Esophagus mucosa (tissue), 1 donor: Measurements from ENCODE around the gene MACC1. TPM values are rescaled to one million over a fixed set of nuclear protein-coding genes. Genes with fewer than 3 reads are reported as not detected.

Experiments
- ATAC-seq: fragments of 200-7000 bp; cut with Tn5 transposase; one replicate; pipeline ENCODE4 v1.9.1; 2020
- total RNA-seq: library from RNA; stranded (reverse); gene quantifications from one replicate; pipeline ENCODE4 v1.2.4, GENCODE V29; 2023
- donor health status: DM: yes; HTN: yes; CAD: no.

The MACC1 gene, protein sequence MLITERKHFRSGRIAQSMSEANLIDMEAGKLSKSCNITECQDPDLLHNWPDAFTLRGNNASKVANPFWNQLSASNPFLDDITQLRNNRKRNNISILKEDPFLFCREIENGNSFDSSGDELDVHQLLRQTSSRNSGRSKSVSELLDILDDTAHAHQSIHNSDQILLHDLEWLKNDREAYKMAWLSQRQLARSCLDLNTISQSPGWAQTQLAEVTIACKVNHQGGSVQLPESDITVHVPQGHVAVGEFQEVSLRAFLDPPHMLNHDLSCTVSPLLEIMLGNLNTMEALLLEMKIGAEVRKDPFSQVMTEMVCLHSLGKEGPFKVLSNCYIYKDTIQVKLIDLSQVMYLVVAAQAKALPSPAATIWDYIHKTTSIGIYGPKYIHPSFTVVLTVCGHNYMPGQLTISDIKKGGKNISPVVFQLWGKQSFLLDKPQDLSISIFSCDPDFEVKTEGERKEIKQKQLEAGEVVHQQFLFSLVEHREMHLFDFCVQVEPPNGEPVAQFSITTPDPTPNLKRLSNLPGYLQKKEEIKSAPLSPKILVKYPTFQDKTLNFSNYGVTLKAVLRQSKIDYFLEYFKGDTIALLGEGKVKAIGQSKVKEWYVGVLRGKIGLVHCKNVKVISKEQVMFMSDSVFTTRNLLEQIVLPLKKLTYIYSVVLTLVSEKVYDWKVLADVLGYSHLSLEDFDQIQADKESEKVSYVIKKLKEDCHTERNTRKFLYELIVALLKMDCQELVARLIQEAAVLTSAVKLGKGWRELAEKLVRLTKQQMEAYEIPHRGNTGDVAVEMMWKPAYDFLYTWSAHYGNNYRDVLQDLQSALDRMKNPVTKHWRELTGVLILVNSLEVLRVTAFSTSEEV
- 22.3 TPM for total RNA-seq

DNA sequence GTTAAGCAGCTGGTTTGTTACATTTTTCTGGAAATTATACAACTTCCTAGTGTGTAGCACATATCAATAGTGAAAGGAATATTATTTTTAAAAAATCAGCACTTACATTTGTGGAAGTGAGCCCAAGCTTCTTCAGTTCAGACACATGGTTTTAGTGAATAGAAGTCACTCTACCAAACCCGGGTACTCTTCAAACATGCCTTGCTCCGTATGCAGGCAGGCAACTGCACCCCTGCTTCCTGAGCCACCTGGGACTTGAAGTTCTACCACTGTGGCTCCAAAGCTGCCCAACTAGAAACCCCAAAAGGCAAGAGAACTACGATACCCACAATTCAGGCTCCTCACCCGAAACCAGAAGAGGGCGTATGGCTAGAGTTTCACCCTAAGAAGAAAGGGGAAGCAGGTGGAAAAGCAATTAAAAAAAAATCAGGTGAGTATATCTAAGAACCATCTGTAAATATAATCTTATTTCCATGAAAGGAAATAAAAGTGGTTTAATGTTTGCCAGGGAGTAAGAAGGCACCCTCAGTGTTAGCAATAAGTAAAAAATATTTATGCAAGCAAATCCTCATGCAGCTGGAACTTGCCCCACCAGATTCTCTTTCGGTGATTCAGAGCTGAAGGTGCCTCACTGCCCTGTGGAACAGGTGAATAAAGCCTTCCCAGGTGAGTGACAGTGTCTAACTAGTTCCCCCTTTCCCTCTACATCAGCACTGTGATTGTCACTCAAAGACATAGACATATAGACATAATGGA lies at the start of gene MACC1:
Gene MACC1 (minus strand): TSS at position 192 of the 756 bp plus-strand sequence. CDS start 55,522 bp downstream, outside the sequence.
- ATAC-seq = peak; percentile 94

DNA sequence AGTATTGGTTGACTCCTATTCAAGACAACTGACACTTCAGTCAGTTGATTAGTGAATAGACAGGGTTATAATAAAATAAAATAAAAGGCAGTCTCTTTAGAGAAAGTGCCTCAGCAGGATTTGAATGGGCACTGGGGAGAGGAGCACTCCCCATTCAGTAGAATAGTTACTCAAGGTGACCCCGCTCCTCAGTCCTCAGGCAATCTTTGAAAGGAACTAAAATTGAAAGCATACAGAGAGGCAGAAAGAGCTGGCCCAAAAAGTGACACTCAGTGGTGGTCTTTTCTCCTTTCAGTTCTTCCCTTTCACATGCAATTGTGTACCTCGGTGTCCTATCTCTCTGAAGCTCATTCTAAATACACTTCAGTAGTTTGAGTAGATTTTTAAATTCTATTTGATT lies 47.4 kb upstream of the MACC1 start:
- ATAC-seq = no peak

DNA sequence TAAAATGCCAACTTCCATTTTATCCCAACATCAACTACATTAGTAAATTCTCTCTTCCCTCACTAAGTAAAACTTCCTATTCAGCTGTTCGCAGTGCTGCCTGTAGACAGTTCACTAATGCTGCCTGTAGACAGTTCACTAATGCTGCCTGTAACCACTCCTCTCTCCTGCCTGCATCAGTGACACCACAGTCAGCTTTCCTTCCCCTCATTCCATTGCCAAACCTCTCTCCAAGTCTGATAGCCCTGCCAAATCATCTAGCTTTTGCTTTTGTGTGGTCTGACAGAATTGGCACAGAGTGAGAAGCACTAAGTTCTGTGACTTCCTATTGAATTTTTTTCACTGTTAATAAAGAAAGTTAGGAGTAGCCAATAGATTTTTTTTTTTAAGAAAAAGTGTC lies 43.0 kb upstream of the MACC1 start:
- no peak for ATAC-seq

DNA sequence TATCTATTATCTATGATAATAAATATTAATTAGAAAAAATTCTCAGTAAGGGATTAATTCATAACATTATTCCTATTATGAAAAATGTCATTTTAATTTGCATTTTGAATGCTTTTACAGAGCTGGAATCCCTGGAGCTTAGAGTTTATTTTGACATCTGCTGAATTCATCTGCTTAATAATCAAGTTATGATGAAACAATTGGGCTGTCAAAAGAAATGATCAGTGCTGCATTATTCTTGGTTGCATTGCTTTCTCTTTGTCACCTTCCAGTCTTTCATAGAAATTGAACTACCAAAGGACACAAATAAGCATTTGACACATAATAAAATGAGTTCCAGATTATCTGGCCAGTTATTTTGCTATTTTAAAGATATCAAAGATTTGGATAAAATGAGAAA lies 40.0 kb upstream of the MACC1 start:
- no peak for ATAC-seq

DNA sequence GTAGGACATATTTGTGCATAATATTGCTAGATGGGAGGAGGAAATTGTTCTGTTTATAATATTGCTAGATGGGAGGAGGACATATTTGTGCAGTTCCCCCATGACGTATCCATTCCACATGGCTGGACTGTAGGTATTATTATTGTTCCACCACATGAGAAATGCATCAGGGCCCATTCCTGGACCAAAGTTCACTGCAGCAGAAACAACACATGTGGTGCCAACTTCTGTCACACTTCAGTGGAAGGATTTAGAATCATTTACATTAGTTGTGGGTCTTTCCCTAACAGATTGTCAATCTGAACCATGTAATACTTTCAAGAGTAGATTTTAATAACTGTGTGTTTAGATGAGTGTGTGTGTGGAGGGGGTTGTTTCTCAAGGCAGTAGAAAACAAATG lies 32.7 kb upstream of the MACC1 start:
- peak; percentile 93 for ATAC-seq

DNA sequence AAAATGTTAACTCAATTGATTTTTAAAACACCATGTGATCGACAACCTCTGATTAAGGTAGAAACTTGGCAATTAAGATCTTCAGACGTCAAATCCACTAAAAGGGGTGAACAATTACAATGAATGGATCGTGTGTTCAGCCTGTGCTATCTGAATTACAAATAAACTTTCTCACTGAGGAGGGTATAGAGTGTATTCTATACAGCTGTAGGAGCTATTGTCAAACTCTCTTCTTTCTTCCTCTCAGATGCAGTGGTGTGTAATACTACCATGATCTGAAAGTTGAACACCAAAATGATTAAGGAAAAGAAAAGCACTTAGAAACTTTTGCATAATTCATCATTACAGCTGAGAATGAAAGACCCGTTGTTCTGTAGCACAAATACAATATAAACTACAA lies 32.2 kb upstream of the MACC1 start:
- ATAC-seq = no peak

DNA sequence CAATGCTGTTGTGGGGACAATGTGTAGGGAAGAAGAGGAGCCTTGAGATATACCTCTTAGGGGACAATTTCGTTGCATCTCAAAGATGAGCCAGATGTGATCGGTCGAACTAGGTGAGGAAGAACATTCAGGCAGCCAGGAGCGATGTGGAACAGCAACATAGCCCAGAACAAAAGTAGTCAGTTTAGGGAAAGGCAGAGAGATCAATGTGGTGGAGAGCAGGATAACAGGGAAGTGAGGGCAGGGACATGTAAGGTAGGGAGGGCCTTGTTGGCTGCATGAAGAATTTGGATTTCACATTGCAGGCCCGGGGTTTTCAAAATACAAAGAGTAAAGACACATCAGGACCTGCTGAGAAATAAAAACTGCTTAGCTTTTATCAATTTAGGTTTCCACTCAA lies 29.1 kb upstream of the MACC1 start:
- ATAC-seq = no peak

DNA sequence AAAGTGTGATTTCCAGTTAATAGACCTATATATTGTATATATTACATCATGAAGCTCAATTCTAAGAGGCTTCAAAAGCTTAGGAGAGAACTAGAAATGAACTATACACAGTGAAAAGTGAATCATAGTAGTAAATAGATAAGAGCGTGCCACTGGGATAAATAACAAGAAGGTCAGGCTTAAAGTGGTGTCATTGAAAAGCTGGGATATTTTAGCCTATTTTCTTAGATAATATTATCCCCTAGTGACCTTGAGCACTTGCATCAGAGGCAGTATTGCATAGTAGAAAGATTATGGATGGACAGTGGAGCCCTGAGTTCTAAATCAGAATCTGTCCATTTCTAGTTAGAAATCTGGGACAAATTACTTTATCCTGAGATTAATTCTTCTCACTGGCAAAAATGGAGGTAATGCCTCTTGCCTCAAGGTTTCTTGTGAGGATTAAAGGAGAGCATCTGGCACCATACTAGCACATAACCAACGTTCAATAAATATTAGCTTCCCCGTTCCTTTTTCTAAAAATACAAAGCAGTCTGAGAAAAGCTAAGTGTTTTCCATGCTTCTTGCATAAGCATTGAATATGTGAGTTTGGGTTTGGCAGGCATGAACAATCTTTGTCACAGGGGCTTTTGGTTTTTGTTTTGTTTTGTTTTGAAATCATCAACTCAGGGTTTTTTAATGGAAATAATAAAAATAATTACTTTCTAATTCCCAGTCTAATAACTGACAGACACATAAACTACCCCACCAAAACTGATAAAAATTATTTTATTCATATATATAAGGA lies 27.3 kb upstream of the MACC1 start:
- no peak for ATAC-seq

DNA sequence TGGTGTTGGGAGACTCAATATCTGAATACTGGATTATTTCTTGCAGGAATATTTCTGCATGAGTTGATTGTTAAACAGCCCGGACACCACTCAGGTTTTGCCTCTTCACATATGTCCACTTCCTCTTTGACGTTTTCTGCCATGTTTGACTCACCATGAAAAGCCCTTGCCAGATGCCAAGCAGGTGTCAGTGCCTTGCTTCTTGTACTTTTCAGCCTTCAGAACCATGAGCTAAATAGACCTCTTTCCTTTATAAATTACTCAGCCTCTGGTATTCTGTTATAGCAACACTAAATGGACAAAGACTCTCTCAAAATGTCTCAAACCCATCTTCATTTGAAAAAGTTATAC lies 24.7 kb upstream of the MACC1 start:
- ATAC-seq = peak; percentile 30

DNA sequence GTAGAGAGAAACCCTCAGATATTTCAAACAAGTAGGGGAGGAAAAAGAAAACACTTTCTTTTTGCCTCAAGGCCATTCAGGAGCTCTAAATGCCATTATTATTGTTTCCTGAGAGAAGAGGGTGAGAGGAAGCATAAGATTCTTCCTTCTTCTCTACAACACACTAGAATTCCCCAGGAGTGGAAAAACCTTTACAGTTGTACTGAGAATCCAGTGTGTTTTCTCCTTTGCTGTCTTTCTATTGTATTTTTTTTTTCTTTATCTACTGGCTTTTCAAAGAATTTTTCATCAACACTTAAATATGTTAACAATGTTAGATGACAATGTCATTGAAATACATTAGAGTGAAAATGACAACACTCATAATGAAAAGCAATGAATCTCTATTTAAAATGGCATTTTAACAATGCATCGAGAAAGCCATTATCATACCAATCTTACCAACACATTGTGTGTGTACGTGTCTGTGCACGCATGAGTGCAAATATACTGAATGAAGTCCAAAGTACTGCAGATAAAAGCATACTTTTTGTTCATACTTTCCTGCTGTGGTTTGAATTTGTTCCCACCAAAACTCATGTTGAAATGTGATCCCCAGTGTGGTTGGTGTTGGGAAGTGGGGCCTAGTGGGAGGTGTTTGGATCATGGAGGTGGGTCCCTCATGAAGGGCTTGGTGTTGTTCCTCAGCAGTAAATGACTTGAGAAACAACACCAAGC lies 24.2 kb upstream of the MACC1 start:
- ATAC-seq = peak; percentile 35

DNA sequence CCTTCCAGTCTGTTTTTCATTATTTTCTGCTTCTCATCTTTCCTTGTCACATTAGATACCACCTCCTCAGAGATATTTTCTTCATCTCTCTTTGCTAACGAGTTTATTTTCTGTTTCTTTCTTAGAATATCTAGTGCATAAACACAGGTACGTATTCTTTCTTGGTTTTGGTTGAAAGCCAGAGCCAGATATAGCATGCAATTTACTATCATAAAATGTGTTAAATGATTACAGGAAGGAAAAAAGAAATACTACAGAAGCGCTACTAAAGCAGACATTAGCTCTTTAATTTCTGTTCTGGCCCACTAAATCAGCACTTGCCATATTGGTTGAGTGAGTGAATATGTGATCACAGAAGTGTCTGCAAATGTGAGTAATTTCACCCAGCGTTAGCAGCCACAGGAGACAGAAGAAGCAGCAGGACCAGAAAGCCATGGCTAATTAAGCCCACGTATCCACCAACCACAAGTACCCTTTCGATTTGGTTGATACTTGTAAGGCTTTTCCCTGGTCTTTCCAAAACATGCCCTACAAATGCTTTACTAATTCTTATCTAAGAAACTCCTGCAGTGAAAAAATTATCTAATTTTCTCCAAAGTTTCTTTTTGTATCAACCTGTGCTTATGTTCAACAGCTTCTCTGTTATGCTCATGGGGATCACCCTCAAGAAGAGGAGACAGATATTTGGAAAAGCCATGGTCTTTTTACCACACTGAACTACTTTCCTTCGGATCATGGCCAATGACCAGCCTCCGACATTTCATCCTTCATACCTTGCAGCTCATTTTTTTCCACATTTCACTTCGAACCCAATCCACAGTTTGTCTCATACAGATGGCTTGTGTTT lies 23.1 kb upstream of the MACC1 start:
- no peak for ATAC-seq

DNA sequence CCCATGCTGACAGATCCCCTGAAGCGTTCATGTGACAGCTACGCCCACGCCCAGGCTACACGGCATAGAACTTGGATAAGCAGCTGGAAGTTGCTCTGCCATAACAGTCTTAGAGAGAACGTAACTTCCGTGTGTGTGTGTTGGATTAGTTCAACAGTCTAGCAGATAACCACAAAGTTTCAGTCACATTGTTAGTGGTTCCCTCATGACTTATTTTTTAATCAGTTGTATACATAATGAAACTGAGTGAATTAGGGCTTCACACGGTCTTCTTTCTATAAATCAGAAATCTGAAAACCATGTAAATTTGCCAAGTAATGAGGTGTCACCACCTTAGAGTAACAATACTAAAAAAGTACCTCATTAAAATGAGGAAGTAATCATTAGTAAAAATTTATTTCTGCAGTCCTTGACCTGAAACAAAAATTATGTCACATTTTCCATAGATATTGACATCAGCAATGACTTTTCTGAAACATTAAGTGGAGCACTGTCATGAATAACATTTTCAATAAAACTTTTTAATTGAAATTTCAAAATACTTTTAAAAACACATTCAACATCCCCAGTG lies 21.7 kb upstream of the MACC1 start:
- peak; percentile 87 for ATAC-seq

DNA sequence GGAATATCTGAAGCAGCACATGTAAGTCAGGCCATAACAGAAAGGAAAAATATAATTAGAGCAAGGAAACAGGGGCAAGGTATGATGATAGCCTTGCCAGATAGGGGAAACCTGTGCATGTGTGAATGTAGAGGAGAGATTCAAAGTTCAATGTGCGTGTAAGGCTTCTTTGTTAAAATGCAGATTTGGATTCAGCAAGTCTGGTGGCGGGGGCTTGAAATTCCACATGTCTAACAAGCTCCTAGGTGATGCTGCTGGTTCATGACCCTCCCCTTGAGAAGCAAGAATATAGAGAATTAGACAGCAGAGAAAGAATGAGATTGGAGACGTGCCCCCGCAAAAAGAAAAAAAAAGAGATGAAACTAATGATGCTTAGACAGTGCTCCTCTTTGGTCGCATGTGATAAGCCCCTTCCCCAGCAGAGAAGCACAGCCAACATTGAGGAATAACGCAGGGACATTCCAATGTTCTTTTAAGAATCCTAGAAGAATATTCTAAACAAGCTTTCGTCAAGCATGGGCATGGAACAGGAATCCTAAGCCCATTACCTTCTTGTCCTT lies 21.1 kb upstream of the MACC1 start:
- no peak for ATAC-seq

DNA sequence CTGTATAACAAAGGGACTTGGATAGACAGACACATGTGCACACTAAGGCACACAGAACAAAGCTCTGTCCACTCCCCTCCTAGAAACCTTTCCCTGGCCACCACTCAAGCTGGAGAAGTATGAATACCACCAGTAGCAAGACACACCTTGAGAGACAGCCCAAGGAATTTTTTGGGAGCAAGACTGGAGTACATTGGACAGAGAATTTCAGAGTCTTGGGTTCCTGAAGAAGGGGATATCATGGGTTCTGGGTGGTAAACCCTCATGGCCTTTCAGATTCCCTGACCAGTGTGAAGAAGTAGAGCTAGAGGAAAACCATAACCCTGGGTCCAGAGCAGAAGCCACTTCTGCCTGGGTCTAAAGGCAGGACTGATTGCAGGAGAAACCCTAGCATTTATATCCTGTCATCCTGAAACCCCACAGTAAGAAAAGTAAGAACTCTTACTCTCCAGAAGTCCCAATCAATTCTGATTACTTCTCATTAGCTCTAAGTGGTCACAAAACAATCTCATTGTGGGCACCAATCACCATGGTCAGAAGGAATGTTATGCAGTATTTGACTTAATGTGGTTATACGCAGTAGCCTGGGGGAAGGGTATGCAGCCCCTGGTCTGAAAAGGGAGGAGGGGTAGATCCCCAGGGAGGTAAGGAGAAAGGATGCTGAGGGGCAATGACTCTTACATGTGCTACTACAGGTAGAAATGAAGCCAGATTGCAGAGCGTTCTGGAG lies 20.4 kb upstream of the MACC1 start:
- no peak for ATAC-seq

DNA sequence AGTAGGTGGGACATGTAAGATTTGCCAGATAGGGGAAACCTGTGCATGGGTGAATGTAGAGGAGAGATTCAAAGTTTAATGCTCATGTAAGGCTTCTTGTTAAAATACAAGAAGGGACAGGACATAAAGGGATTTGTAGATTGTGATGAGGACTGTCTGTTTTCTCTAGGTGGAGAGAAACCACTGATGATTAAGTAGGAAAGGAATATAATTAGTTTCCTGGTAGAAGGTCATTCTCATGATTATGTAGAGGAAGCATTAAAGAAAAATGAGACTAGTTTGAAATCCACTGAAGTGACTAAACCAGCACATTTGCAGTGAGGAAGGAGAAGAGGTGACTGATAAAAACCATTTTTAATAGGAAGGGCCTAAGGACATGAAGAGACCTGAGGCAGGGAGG lies 19.6 kb upstream of the MACC1 start:
- peak; percentile 69 for ATAC-seq

DNA sequence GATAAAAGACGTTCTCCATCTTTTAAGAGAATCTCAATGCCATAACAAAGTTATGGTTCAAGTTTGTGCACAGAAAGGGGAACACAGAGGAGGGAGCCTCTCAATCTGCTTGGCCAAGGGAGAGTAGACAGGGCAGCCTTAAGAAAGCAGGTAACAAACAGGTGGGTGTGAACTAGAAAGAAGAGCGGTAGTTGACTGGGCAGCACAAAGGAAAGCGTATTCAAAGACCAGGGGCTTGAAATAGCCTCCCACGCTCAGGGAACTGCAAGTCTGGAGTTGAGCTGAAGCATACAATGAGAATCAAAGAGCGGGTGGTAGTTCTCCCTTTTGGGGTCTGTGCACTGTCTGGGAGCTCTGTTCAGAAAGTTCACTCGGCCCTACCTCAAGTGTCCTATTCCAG lies 18.9 kb upstream of the MACC1 start:
- ATAC-seq = no peak

DNA sequence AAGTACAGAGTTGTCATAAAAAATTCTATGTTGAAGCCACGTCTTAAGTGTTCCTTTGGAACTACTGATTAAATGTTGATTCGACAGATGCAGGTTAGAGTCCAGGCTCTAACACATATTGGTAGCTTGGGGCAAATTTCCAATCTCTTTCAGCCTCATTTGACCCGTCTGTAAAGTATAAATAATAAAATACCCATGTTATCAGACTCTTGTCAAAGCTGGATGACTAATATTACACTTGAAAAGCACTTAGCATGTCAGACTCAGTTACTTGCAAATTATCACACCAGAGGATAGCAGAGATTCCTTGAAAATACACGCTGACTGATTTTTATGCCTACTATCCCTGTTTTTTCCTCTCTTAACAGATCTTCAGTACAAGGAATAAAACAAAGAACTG lies 18.1 kb upstream of the MACC1 start:
- no peak for ATAC-seq

DNA sequence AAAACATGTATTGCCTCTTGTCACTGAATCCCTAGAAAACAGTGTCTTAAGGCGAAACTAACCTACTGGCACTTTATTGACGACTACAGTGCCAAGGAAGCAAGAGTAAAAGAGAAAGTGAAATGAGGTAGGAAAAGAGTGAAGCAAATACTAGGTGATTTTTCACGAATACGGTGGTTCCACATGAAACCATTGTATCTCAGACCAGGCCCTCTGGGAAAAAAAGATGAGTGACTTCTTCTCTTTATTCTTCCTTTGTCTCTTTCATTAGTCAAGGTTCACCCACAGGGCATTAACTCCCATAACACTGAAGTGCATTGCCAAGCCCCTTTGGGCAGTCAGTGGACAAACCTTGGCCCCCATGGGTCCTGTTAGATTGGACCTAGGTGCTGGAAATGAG lies 16.2 kb upstream of the MACC1 start:
- ATAC-seq = no peak

DNA sequence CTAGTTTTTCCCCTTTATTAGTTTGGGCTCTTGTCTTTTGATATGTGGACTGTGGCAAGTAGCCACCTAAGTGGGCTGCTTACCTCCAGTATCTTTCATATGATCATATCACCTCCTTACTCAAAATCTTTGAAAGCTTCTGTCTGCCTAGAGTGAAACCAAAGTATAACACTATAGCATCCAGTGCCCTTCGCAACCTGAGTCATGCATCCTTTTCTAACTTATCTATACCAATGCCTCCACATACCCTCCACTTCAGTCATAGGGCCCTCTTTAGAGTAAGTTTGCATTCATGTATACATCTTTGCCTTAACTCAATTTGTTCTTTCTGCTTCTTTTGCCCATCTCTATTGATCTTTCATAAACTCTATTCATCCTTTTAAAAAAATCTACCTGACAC lies 15.7 kb upstream of the MACC1 start:
- ATAC-seq = no peak
